Ishikawa (cell line): ENCODE measurements around the gene RGCC.

ENCODE experiments used
- CEBPB ChIP-seq: IDR thresholded peaks from 2 replicates; pipeline ENCODE4 v1.6.1; 2012
- EGR1 ChIP-seq: IDR thresholded peaks from 2 replicates; pipeline ENCODE4 v1.6.1; 2012
- EP300 ChIP-seq: IDR thresholded peaks from 2 replicates; pipeline ENCODE4 v1.6.1; 2012; ENCODE audit warnings: borderline replicate concordance
- TAF1 ChIP-seq: IDR thresholded peaks from 2 replicates; pipeline ENCODE4 v1.6.1; 2012; ENCODE audit warnings: low read depth, mild to moderate bottlenecking
- TF ChIP-seq, protein P1 (sequence below): IDR thresholded peaks from 2 replicates; pipeline ENCODE4 v1.6.1; 2012

DNA sequence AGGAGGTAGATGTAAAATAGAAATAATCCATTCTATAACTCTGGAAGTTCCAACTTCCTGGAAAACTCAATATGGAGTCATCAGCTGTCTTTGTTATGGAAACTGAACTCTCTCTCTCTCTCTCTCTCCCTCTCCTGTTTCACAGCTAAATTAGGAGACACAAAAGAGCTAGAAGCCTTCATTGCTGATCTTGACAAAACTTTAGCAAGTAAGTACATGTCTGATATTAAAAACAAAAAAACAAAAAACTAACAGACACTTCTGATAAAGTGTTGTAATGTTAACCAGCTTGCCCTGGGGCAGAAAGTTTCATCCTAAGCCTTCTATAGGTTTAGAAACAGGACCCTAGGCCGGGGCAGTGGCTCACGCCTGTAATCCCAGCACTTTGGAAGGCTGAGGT lies 11.3 kb downstream of the RGCC start:
- TF ChIP-seq, protein P1, sequence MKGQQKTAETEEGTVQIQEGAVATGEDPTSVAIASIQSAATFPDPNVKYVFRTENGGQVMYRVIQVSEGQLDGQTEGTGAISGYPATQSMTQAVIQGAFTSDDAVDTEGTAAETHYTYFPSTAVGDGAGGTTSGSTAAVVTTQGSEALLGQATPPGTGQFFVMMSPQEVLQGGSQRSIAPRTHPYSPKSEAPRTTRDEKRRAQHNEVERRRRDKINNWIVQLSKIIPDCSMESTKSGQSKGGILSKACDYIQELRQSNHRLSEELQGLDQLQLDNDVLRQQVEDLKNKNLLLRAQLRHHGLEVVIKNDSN: no peak
- TF ChIP-seq EGR1 (no peak), CEBPB (no peak), TAF1 (no peak), EP300 (no peak)
